DMS 273 treated with DMSO at 0.1 percent for 48 hours (cell line): ENCODE results near the gene APIP.

Source experiments
- DNase-seq: peaks from one replicate; lab custom pipeline; 2025; lab: John Stamatoyannopoulos, UW

Gene APIP

GRCh38 chr11:34840736-34841386 is 75.3 kb downstream of the APIP start:
- no peak for DNase-seq

- no peak for DNase-seq
Measured at GRCh38 chr11:34839969-34840368, 76.2 kb downstream of the APIP start.

- DNase-seq, result no peak
Measured at GRCh38 chr11:34836958-34837856, 79.0 kb downstream of the APIP start.

GRCh38 chr11:34833602-34834001 is 82.6 kb downstream of the APIP start:
- no peak for DNase-seq
